Upper lobe of left lung (tissue), 6 donors: ENCODE data around the gene ENTHD1. TPM values are rescaled to one million over a fixed set of nuclear protein-coding genes. Genes with fewer than 3 reads are reported as not detected.

Experiments used
- ATAC-seq, 2 donors: fragments of 200-7000 bp; cut with Tn5 transposase; one replicate each; pipeline ENCODE4 v1.9.1; 2022; ENCODE audit warnings: mild to moderate bottlenecking in 2 of 2, moderate library complexity in 2 of 2; ENCODE audit not compliant: low FRiP score in 2 of 2
- DNase-seq, 2 donors: peaks; one replicate each; pipeline ENCODE4 v3.0.0-alpha.2; 2019 to 2020
- H3K27ac ChIP-seq, 4 donors: fragments of 200-600 bp; sonication (generic); one replicate each; pipeline ENCODE4 v1.5.1; 2016 to 2019
- H3K27me3 ChIP-seq, 4 donors: fragments of 200-600 bp; sonication (generic); one replicate each; pipeline ENCODE4 v1.5.1; 2017 to 2019
- H3K36me3 ChIP-seq, 4 donors: fragments of 200-600 bp; sonication (generic); one replicate each; pipeline ENCODE4 v1.5.1; 2016 to 2019
- H3K4me1 ChIP-seq, 4 donors: fragments of 200-600 bp; sonication (generic); one replicate each; pipeline ENCODE4 v1.5.1; 2018 to 2019
- H3K4me3 ChIP-seq, 4 donors: fragments of 200-600 bp; sonication (generic); one replicate each; pipeline ENCODE4 v1.5.1; 2017 to 2019; ENCODE audit warnings: mild to moderate bottlenecking in 2 of 4, moderate library complexity in 1 of 4
- H3K9me3 ChIP-seq, 4 donors: fragments of 200-600 bp; sonication (generic); one replicate each; pipeline ENCODE4 v1.5.1; 2018 to 2019
- EP300 ChIP-seq, 4 donors: sonication (generic); formaldehyde crosslinking; IDR thresholded peaks; one replicate each; pipeline ENCODE4 v1.5.1; 2017; ENCODE audit warnings: antibody characterized with exemption in 4 of 4, control low read depth in 2 of 4
- POLR2A ChIP-seq, 4 donors: fragments of 450-650 bp; IDR thresholded peaks; one replicate each; pipeline ENCODE4 v1.5.1; 2016 to 2017; ENCODE audit warnings: antibody characterized with exemption in 4 of 4, mild to moderate bottlenecking in 2 of 4
- POLR2AphosphoS5 ChIP-seq, 2 donors: sonication (generic); formaldehyde crosslinking; IDR thresholded peaks; one replicate each; pipeline ENCODE4 v1.5.1; 2017; ENCODE audit warnings: antibody characterized with exemption in 2 of 2
- WGBS, 2 donors: methylation state at CpG; one replicate each; pipeline ENCODE4 v1.1.5; 2017 to 2018; 5-methylcytosine and 5-hydroxymethylcytosine counted together
- total RNA-seq, 6 donors: library from RNA; depleted of rRNA in 4 of 6; stranded (reverse); fragments of >200 nt in 4 of 6; gene quantifications; one replicate each; pipeline versions ENCODE4 v1.1.0 to v1.2.1, GENCODE V29; 2016 to 2021
- TF ChIP-seq, protein P1 (sequence below), 6 experiments: fragments of 450-650 bp in 4 of 6; fragments of 200-600 bp in 2 of 6; sonication (generic) in 2 of 6; IDR thresholded peaks; one replicate each; pipeline ENCODE4 v1.5.1; 2016 to 2019; ENCODE audit warnings: antibody characterized with exemption in 6 of 6
- donor health status: DM: no; HTN: no; CAD: no; lungs with moderate emphysema.
- donor health status: DM: no; HTN: yes; CAD: no; lungs with severe emphysema.

ENTHD1 gene
- total RNA-seq, 6 donors from 2014 or later = 0.09 TPM; not detected in 5

DNA sequence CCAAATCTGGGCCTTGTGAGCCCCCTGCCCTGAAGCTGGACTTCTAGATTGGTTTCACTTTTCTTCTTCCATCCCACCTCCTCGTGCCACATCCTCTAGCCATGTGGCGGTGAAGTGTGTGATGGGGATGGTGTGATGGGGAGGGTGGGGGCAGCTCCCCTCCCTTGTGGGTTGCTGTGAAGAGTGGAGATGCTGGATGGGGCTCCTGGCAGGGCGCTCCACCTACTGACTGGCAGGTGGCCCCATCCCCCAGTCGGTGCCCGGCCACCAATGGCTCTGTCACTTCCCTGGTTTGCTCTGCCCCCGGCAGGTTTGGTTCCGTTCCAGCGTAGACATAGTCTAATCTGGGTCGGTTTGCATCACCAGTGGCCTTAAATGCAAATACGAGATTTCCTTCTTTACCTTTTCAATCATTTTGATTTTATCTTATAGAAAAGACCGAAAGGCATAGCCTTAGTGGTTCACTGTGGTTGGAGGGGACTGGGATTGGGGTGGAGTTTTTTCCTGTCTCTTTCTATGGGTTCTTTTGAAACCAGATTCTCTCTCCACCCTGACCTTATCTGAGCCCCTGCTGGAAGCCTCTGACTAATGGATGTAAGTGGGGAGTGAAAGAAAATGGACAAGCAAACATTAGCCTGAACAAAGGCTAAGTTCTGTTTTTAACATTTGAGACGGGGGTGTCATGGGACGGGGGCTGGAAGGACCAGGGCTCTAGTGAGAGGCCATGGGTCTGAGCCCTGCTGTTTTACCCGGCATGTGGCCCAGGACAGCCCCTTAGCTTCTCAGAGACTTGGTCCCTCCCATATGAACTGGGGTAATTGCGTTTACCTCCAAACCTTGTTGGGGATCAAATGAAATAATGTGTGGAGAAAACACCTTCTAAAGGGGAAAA is 173.8 kb downstream of the ENTHD1 start:
- no peaks in the 10 kb centered on the region for H3K27me3 ChIP-seq
- TF ChIP-seq EP300 (IDR thresholded peaks at IDR 0.05) = no peak
- TF ChIP-seq, protein P1, sequence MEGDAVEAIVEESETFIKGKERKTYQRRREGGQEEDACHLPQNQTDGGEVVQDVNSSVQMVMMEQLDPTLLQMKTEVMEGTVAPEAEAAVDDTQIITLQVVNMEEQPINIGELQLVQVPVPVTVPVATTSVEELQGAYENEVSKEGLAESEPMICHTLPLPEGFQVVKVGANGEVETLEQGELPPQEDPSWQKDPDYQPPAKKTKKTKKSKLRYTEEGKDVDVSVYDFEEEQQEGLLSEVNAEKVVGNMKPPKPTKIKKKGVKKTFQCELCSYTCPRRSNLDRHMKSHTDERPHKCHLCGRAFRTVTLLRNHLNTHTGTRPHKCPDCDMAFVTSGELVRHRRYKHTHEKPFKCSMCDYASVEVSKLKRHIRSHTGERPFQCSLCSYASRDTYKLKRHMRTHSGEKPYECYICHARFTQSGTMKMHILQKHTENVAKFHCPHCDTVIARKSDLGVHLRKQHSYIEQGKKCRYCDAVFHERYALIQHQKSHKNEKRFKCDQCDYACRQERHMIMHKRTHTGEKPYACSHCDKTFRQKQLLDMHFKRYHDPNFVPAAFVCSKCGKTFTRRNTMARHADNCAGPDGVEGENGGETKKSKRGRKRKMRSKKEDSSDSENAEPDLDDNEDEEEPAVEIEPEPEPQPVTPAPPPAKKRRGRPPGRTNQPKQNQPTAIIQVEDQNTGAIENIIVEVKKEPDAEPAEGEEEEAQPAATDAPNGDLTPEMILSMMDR (IDR thresholded peaks at IDR 0.05) = no peak
- TF ChIP-seq POLR2AphosphoS5 (IDR thresholded peaks at IDR 0.05) = no peak
- no peak for TF ChIP-seq POLR2A (IDR thresholded peaks at IDR 0.05)
- WGBS, 2 donors = 64 to 70% methylated on average over 14 to 15 of the region's 15 CpGs
- no peaks in the 10 kb centered on the region for H3K36me3 ChIP-seq
- H3K27ac ChIP-seq = no peak overlapping the region
- H3K4me1 ChIP-seq = no peaks in the 10 kb centered on the region
- H3K9me3 ChIP-seq = no peaks in the 10 kb centered on the region
- DNase-seq (no peak), ATAC-seq (no peak)
- H3K4me3 ChIP-seq = no peak overlapping the region

DNA sequence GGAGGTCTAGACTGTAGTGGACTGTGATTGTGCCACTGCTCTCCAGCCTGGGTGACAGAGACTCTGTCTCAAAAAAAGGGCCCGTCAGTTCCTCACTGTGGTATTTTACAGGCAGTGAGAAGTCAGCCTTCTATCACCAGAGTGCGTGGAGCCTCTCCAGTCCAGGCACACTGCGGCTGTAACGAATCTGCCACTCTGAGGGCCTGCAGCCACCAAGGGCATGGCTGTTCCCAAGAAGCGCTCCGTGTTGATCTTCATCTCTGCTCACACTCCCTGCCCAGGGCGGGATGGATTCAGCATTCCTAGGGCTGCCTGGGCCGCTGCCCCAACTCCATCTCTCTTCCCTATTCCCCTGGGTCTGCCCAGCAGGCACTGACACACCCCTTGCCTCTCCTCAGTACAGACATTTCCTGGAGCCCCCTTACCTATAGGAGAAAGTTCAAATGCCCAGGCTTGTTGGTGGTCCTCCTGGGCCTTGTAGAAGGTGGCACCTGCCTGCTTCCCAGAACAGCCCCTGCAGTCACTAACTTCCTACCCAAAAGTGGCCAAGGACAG is 174.6 kb downstream of the ENTHD1 start:
- no peak overlapping the region for H3K4me3 ChIP-seq
- H3K27ac ChIP-seq = no peak overlapping the region
- DNase-seq (no peak), ATAC-seq (no peak)
- H3K9me3 ChIP-seq = no peaks in the 10 kb centered on the region
- H3K4me1 ChIP-seq = no peaks in the 10 kb centered on the region
- H3K36me3 ChIP-seq = no peaks in the 10 kb centered on the region
- 80 to 94% methylated on average over 2 to 8 of the region's 8 CpGs for WGBS, 2 donors
- TF ChIP-seq, protein P1 (IDR thresholded peaks at IDR 0.05) = no peak
- TF ChIP-seq POLR2A (IDR thresholded peaks at IDR 0.05) = no peak
- TF ChIP-seq EP300 (IDR thresholded peaks at IDR 0.05) = no peak
- TF ChIP-seq POLR2AphosphoS5 (IDR thresholded peaks at IDR 0.05) = no peak
- no peaks in the 10 kb centered on the region for H3K27me3 ChIP-seq

DNA sequence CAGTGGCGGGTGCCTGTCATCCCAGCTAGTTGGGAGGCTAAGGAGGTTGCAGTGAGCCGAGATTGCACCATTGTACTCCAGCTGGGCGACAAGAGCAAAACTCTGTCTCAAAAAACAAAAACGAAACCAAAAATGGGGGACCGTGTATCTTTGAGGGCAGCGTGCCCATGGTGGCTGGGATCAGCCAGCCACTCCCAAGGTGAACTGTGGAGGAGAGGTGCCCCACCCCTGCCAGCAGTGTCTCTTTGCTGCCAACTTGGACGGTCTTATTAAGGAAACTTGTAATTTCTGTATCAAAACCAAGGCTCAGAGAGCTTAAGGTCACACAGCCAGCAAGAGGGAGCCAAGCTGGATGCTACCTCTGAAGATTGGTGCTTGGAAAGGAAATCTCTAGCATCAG is 175.4 kb downstream of the ENTHD1 start:
- no peaks in the 10 kb centered on the region for H3K27me3 ChIP-seq
- ATAC-seq (no peak), DNase-seq (no peak)
- no peaks in the 10 kb centered on the region for H3K36me3 ChIP-seq
- H3K4me1 ChIP-seq = no peaks in the 10 kb centered on the region
- no peak overlapping the region for H3K27ac ChIP-seq
- no peak overlapping the region for H3K4me3 ChIP-seq
- 67 to 83% methylated on average over 7 of the region's 7 CpGs for WGBS, 2 donors
- no peaks in the 10 kb centered on the region for H3K9me3 ChIP-seq
- no peak for TF ChIP-seq EP300 (IDR thresholded peaks at IDR 0.05)
- no peak for TF ChIP-seq POLR2AphosphoS5 (IDR thresholded peaks at IDR 0.05)
- no peak for TF ChIP-seq POLR2A (IDR thresholded peaks at IDR 0.05)
- TF ChIP-seq, protein P1 (IDR thresholded peaks at IDR 0.05) = no peak

DNA sequence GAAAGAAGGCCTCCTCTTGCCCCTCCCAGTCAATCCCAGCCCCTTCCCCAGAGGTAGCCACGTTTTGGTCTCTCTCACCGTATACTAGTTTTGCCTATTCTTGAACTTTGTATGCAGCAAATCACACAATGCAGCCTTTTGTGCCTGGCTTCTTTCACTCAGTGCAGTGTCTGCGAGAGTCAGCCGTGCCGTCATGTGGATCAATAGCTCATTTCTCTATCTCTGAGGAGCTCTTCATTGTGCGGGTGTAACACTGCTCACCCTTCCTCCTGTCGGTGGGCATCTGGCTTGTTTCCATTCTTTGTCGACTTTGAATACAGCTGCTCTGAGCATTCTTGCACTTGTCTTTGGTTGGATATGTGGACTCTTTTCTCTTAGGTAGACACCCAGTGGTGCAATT is 176.5 kb downstream of the ENTHD1 start:
- Histone ChIP-seq H3K27me3 (no peaks in the 10 kb centered on the region), H3K36me3 (no peaks in the 10 kb centered on the region), H3K4me3 (no peak overlapping the region), H3K27ac (no peak overlapping the region), H3K9me3 (no peaks in the 10 kb centered on the region), H3K4me1 (no peaks in the 10 kb centered on the region)
- DNase-seq = no peak
- ATAC-seq = no peak
- 79 to 82% methylated on average over 8 of the region's 8 CpGs for WGBS, 2 donors
- no peak for TF ChIP-seq POLR2A (IDR thresholded peaks at IDR 0.05)
- no peak for TF ChIP-seq EP300 (IDR thresholded peaks at IDR 0.05)
- TF ChIP-seq, protein P1 (IDR thresholded peaks at IDR 0.05) = no peak
- no peak for TF ChIP-seq POLR2AphosphoS5 (IDR thresholded peaks at IDR 0.05)
